Vagina (tissue), 2 donors: ENCODE measurements around the gene TPST1. TPM values are rescaled to one million over a fixed set of nuclear protein-coding genes. Genes with fewer than 3 reads are reported as not detected.

Source experiments
- DNase-seq, 2 donors: peaks; one replicate each; pipeline ENCODE4 v3.0.0-alpha.2; 2017; ENCODE audit errors: extremely low spot score in 2 of 2
- H3K27ac ChIP-seq: fragments of 200-600 bp; sonication (generic); one replicate; pipeline ENCODE4 v1.5.1; 2019
- H3K27me3 ChIP-seq: fragments of 200-600 bp; sonication (generic); one replicate; pipeline ENCODE4 v1.5.1; 2019
- H3K36me3 ChIP-seq, 2 donors: fragments of 200-600 bp; sonication (generic); one replicate each; pipeline ENCODE4 v1.5.1; 2017 to 2019
- H3K4me1 ChIP-seq: fragments of 200-600 bp; sonication (generic); one replicate; pipeline ENCODE4 v1.5.1; 2019
- H3K4me3 ChIP-seq, 2 donors: fragments of 200-600 bp; sonication (generic); 1 replicate in 1 of 2; 2 replicates in 1 of 2; pipeline ENCODE4 v1.5.1; 2016 to 2019
- H3K9me3 ChIP-seq: fragments of 200-600 bp; sonication (generic); one replicate; pipeline ENCODE4 v1.5.1; 2019
- POLR2A ChIP-seq, 2 donors: fragments of 450-650 bp; IDR thresholded peaks; one replicate each; pipeline ENCODE4 v1.6.1; 2017; ENCODE audit warnings: antibody characterized with exemption in 2 of 2, mild to moderate bottlenecking in 2 of 2, moderate library complexity in 2 of 2
- POLR2AphosphoS5 ChIP-seq, 2 donors: sonication (generic); formaldehyde crosslinking; IDR thresholded peaks; one replicate each; pipeline ENCODE4 v1.9.0; 2017; ENCODE audit warnings: antibody characterized with exemption in 2 of 2, mild to moderate bottlenecking in 2 of 2, low read depth in 1 of 2; ENCODE audit not compliant: insufficient read depth in 1 of 2
- intact Hi-C: fragments of 100-400 bp; cut with DNase I; formaldehyde crosslinking; loops from one replicate; pipeline ENCODE4 v1.15.1; 2023
- total RNA-seq: library from RNA; depleted of rRNA; stranded (reverse); fragments of >200 nt; gene quantifications from one replicate; pipeline ENCODE4 v1.2.3, GENCODE V29; 2016
- TF ChIP-seq, protein P1 (sequence below), 3 experiments: fragments of 450-650 bp in 2 of 3; fragments of 200-600 bp in 1 of 3; sonication (generic) in 1 of 3; IDR thresholded peaks; one replicate each; pipeline ENCODE4 v1.5.1; 2017 to 2019; ENCODE audit warnings: antibody characterized with exemption in 3 of 3, mild to moderate bottlenecking in 2 of 3, moderate library complexity in 2 of 3

TPST1 gene
- total RNA-seq, 1 donor from 2014 or later = 52.3 TPM

DNA sequence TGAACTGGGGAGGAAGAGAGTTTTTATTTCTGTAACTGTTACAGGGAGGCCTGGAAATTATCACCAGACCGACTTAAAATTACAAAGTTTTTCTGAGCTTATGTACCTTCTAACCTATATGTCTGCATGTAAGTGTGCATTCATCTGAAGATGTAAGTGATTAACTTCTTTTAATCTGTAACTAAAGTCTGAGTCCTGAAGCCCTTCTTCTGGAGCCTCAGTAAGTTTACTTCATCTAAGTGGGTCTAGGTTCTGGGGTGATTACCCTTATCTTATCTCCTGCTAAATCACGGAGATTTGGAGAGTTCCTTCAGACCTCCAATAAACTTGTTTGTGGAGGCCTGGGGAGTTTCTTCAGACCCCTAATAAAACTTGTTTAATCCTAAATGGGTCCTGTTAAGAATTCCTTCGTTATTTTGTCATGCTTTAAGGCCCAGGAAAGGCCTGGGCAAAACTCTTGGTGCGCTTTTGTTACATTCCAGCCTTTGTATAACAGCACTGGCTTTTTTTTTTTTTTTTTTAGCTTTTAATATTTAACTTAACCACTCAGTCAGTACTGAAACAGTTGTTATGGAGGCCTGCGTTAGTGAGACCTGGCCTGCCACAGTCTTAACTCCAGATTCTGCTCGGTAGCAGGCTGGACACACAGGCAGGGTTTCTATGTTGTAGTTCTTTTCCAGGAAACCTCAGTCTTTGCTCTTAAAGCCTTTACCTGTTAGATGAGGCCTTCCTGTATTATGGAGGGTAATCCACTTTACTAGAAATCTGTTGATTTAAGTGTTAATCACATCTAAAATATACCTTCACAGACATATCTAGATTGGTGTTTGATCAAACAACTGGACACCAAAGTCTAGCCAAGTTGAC is 33.0 kb downstream of the TPST1 start:
- TF ChIP-seq, protein P1, sequence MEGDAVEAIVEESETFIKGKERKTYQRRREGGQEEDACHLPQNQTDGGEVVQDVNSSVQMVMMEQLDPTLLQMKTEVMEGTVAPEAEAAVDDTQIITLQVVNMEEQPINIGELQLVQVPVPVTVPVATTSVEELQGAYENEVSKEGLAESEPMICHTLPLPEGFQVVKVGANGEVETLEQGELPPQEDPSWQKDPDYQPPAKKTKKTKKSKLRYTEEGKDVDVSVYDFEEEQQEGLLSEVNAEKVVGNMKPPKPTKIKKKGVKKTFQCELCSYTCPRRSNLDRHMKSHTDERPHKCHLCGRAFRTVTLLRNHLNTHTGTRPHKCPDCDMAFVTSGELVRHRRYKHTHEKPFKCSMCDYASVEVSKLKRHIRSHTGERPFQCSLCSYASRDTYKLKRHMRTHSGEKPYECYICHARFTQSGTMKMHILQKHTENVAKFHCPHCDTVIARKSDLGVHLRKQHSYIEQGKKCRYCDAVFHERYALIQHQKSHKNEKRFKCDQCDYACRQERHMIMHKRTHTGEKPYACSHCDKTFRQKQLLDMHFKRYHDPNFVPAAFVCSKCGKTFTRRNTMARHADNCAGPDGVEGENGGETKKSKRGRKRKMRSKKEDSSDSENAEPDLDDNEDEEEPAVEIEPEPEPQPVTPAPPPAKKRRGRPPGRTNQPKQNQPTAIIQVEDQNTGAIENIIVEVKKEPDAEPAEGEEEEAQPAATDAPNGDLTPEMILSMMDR (IDR thresholded peaks at IDR 0.05) = no peak
- TF ChIP-seq POLR2A (IDR thresholded peaks at IDR 0.05) = no peak
- TF ChIP-seq POLR2AphosphoS5 (IDR thresholded peaks at IDR 0.05; ENCODE audit: insufficient read depth in 1 of 2, low read depth in 1 of 2) = no peak
- peak overlapping the region; percentile 44 for H3K27ac ChIP-seq
- no peaks in the 10 kb centered on the region for H3K9me3 ChIP-seq
- H3K4me3 ChIP-seq = no peak overlapping the region
- DNase-seq = no peak
- intact Hi-C loops = no loop called here
- no peaks in the 10 kb centered on the region for H3K36me3 ChIP-seq
- H3K4me1 ChIP-seq = peaks cover 36% of the 10 kb centered on the region
- no peaks in the 10 kb centered on the region for H3K27me3 ChIP-seq

DNA sequence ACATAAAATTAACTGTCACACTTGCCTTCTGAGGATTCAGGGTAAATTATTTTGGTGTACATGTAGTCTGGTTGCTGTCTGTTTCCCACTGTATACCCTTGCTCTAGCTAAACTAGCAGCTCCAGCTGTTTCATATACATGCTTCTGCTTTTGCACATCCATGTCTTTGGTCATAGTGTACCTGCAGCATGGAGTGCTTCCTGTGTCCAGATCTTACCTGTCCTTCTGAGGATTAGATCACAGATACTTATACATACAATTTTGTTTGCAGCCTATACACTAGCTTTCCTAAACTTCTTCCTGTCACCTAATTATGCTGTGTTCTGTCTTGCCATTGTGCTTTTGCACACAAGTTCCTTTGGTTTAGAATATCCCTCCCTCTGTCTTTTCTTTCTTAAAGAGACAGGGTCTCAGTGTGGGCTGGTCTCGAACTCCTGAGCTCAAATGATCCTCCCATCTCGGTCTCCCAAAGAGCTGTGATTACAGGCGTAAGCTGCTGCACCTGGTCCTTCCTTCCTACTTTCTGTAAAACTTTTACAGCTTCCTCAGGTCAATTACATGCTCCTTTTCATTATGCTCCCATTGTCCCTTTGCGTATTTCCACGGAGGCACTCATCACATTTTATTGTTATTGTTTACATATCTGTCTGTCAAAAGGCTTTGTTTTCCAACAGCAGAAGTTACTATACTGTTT is 33.8 kb downstream of the TPST1 start:
- Histone ChIP-seq H3K27me3 (no peaks in the 10 kb centered on the region), H3K27ac (peak overlapping the region; percentile 44), H3K9me3 (no peaks in the 10 kb centered on the region), H3K4me3 (no peak overlapping the region), H3K4me1 (peaks cover 32% of the 10 kb centered on the region), H3K36me3 (no peaks in the 10 kb centered on the region)
- no peak for DNase-seq
- TF ChIP-seq POLR2AphosphoS5 (IDR thresholded peaks at IDR 0.05; ENCODE audit: insufficient read depth in 1 of 2, low read depth in 1 of 2) (no peak), POLR2A (IDR thresholded peaks at IDR 0.05) (no peak)
- TF ChIP-seq, protein P1 (IDR thresholded peaks at IDR 0.05) = no peak
- intact Hi-C loops = no loop called here

DNA sequence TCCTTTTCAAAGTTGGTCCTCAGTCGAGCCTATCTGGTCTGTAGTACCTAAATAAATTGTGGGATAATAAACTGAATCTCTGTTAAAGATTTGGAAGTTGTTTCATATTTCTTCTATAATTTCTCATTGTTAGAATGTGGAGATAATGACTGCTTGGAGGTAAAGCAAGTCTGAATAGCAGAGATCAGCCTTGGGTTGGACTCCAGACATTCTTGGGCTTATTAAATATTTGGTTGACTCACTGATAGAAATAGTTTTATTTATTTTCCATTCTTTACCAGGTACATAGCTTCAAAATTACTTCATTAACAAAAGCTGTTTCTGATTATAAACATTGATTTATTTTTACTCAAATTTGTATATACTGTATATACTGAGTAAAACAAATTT is 34.3 kb downstream of the TPST1 start:
- no peak for DNase-seq
- no peaks in the 10 kb centered on the region for H3K9me3 ChIP-seq
- no peak for TF ChIP-seq POLR2AphosphoS5 (IDR thresholded peaks at IDR 0.05; ENCODE audit: insufficient read depth in 1 of 2, low read depth in 1 of 2)
- TF ChIP-seq, protein P1 (IDR thresholded peaks at IDR 0.05) = no peak
- no peak for TF ChIP-seq POLR2A (IDR thresholded peaks at IDR 0.05)
- H3K27ac ChIP-seq = peak overlapping the region; percentile 44
- no peaks in the 10 kb centered on the region for H3K27me3 ChIP-seq
- H3K4me1 ChIP-seq = peaks cover 32% of the 10 kb centered on the region
- intact Hi-C loops = no loop called here
- H3K4me3 ChIP-seq = no peak overlapping the region
- no peaks in the 10 kb centered on the region for H3K36me3 ChIP-seq

DNA sequence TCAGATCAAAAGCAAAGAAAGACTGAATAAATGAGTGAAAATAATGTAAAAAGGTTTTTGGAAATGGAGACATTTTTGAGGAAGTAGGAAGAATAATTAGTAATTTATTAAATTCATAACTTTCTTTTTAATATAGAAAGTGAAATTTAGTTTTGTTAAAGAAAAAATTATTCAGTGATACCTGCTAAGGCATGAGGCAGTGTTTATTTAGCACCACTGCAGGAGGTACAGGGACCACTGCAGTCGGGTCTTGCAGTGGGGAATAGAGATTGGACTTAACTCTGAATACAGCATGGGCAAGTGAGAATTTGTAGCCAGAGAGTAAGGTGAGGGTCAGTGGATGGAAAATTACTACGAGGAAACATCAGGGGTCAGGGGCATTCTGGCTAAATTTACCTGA is 39.9 kb downstream of the TPST1 start:
- no peak for DNase-seq
- intact Hi-C loops = no loop called here

More for the DNA sequence above, 39.9 kb downstream of the TPST1 start:
- no peak overlapping the region for H3K27ac ChIP-seq
- H3K36me3 ChIP-seq = no peaks in the 10 kb centered on the region
- no peaks in the 10 kb centered on the region for H3K9me3 ChIP-seq
- H3K27me3 ChIP-seq = no peaks in the 10 kb centered on the region
- peaks cover 30% of the 10 kb centered on the region for H3K4me1 ChIP-seq
- TF ChIP-seq POLR2AphosphoS5 (IDR thresholded peaks at IDR 0.05; ENCODE audit: insufficient read depth in 1 of 2, low read depth in 1 of 2) = no peak
- TF ChIP-seq, protein P1 (IDR thresholded peaks at IDR 0.05) = no peak
- TF ChIP-seq POLR2A (IDR thresholded peaks at IDR 0.05) = no peak
- H3K4me3 ChIP-seq = no peak overlapping the region
